Cardiac fibroblast (primary cell): ENCODE data around the gene BLACAT1.

Experiments
- DNase-seq, 2 donors: peaks; one replicate each; pipeline versions ENCODE4 v3.0.0 to v3.0.0-alpha.2; 2010; ENCODE audit warnings: low read depth in 2 of 2
- H3K4me3 ChIP-seq, 2 donors: replicated peaks in 1 of 2; 1 replicate in 1 of 2; 2 replicates in 1 of 2; pipeline ENCODE4 v1.5.1; 2011; ENCODE audit warnings: low read depth in 2 of 2, low read length in 2 of 2, mild to moderate bottlenecking in 2 of 2, moderate library complexity in 1 of 2
- TF ChIP-seq, protein P1 (sequence below): IDR thresholded peaks from one replicate; pipeline ENCODE4 v1.5.1; 2011; ENCODE audit warnings: low read depth, mild to moderate bottlenecking, low read length, inconsistent platforms

Gene BLACAT1

GRCh38 chr1:205500240-205501233 lies 44.7 kb upstream of the BLACAT1 start:
- TF ChIP-seq, protein P1, sequence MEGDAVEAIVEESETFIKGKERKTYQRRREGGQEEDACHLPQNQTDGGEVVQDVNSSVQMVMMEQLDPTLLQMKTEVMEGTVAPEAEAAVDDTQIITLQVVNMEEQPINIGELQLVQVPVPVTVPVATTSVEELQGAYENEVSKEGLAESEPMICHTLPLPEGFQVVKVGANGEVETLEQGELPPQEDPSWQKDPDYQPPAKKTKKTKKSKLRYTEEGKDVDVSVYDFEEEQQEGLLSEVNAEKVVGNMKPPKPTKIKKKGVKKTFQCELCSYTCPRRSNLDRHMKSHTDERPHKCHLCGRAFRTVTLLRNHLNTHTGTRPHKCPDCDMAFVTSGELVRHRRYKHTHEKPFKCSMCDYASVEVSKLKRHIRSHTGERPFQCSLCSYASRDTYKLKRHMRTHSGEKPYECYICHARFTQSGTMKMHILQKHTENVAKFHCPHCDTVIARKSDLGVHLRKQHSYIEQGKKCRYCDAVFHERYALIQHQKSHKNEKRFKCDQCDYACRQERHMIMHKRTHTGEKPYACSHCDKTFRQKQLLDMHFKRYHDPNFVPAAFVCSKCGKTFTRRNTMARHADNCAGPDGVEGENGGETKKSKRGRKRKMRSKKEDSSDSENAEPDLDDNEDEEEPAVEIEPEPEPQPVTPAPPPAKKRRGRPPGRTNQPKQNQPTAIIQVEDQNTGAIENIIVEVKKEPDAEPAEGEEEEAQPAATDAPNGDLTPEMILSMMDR, result no peak
- H3K4me3 ChIP-seq, result no peak overlapping the region
- peak; percentile 20 to 56 for DNase-seq

DNA sequence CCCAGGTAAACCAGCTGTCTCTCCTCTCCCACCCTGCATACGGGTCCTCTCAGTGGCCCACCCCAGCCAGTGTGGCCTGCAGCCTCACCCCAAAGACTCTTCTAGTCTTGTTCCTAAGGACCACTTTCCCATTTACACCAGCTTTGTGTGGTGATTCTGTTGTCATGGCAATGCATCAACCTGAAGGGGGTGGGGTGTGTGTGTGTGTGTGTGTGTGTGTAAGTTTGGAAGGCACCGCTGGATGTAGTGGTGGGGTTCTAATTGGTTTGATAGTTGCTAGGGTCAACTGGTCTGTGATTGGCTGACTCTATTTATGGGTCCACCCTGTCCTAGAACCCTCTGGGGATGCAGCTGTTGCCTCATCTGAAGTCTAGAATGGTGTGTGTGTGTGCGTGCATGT lies 43.9 kb upstream of the BLACAT1 start:
- DNase-seq, result peak in 1 of 2 donors; percentile 36
- H3K4me3 ChIP-seq, result no peak overlapping the region
- TF ChIP-seq, protein P1, result no peak

- TF ChIP-seq, protein P1, result no peak
- no peak for DNase-seq
- no peak overlapping the region for H3K4me3 ChIP-seq
These were observed 41.5 kb upstream of the BLACAT1 start for GRCh38 chr1:205497351-205497750.

GRCh38 chr1:205496661-205497060 lies 40.8 kb upstream of the BLACAT1 start:
- TF ChIP-seq, protein P1, result no peak
- no peak overlapping the region for H3K4me3 ChIP-seq

DNA sequence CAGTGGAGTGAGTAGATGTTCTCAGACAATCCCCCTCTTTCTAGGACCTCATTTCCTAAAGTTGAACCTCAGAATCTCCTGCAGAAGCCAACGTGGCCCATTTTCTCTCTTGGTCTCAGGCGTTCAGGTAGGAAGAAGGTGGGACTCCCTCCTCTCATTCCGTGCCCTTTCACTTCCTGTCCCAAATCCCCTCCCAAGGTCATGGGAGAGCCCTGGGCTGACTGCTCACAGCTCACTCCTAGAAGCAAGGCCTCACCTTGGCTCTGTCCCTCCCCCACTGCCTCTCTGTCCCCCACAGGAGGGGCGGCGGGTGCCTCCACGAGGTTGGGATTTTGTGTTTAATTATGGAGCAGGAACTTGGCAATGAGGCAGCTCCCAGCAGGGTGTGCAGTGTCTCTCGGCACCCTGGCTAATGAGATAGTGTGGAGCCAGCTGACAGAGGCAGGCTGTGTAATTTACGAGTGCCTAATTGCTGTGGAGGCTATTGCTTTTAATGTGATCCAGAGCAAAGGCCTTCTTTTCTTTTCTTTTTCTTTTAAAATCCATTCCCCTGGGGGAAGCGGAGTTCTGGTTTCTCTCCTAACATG lies 39.5 kb upstream of the BLACAT1 start:
- TF ChIP-seq, protein P1, result no peak
- no peak for DNase-seq
- no peak overlapping the region for H3K4me3 ChIP-seq

More at GRCh38 chr1:205496661-205497060, 40.8 kb upstream of the BLACAT1 start:
- no peak for DNase-seq

DNA sequence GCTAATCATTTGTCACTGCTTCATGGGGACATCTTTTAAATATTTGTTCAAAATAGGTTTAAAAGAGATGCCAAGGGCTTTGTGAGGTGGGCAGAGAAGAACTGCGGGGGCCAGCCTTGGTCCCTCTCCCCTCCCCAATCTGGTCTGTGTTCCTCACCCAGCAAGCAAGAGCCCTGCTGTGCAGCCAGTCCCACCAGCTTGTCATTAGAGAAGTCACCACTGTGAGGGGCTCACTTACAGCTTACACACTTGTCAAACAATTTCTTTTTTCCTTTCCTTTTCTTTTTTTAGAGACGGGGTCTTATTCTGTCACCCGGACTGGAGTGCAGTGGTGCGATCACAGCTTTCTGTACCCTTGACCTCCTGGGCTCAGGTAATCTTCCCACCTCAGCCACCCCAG lies 38.3 kb upstream of the BLACAT1 start:
- TF ChIP-seq, protein P1, result no peak
- no peak for DNase-seq
- no peak overlapping the region for H3K4me3 ChIP-seq
